DOHH2 (cell line): Measurements from ENCODE around the gene RUNX1.

ENCODE experiments used
- H3F3A ChIP-seq: fragments of 200-600 bp; sonication (generic), shearing (Covaris generic); 2 replicates; pipeline ENCODE4 v1.6.0; 2016; ENCODE audit warnings: antibody characterized with exemption, mild to moderate bottlenecking; ENCODE audit not compliant: control insufficient read depth, insufficient read depth
- H3K27ac ChIP-seq: fragments of 200-600 bp; sonication (generic); 2 replicates; pipeline ENCODE4 v1.5.1; 2014; ENCODE audit warnings: low read depth, mild to moderate bottlenecking, low read length, moderate library complexity
- H3K27me3 ChIP-seq: fragments of 200-600 bp; sonication (generic); 2 replicates; pipeline ENCODE4 v1.6.1; 2014; ENCODE audit warnings: mild to moderate bottlenecking, low read length, mixed read lengths; ENCODE audit not compliant: control insufficient read depth
- H3K36me3 ChIP-seq: fragments of 200-600 bp; sonication (generic); 2 replicates; pipeline ENCODE4 v1.6.1; 2014; ENCODE audit warnings: mild to moderate bottlenecking, low read length, moderate library complexity, mixed read lengths; ENCODE audit not compliant: control insufficient read depth
- H3K4me1 ChIP-seq: fragments of 200-600 bp; sonication (generic); 2 replicates; pipeline ENCODE4 v1.6.1; 2014; ENCODE audit warnings: mild to moderate bottlenecking, low read length, mixed read lengths; ENCODE audit not compliant: control insufficient read depth
- H3K4me2 ChIP-seq: fragments of 200-600 bp; sonication (generic); 2 replicates; pipeline ENCODE4 v1.6.0; 2014; ENCODE audit warnings: mild to moderate bottlenecking, low read length, moderate library complexity
- H3K4me3 ChIP-seq: fragments of 200-600 bp; sonication (generic); 2 replicates; pipeline ENCODE4 v1.5.1; 2014; ENCODE audit warnings: mild to moderate bottlenecking, low read length, mixed read lengths
- H3K79me2 ChIP-seq: fragments of 200-600 bp; sonication (generic); 2 replicates; pipeline ENCODE4 v1.6.1; 2014; ENCODE audit warnings: mild to moderate bottlenecking, low read length, mixed read lengths; ENCODE audit not compliant: control insufficient read depth
- H3K9me2 ChIP-seq: fragments of 200-600 bp; sonication (generic); replicated peaks from 2 replicates; pipeline ENCODE4 v1.6.1; 2014; ENCODE audit warnings: mild to moderate bottlenecking, low read length, mixed read lengths; ENCODE audit not compliant: control insufficient read depth
- H3K9me3 ChIP-seq: fragments of 200-600 bp; sonication (generic); 2 replicates; pipeline ENCODE4 v1.6.1; 2014; ENCODE audit warnings: antibody characterized with exemption, low read length, mixed read lengths; ENCODE audit not compliant: control insufficient read depth, insufficient read depth
- H4K20me1 ChIP-seq: fragments of 200-600 bp; sonication (generic); 2 replicates; pipeline ENCODE4 v1.6.0; 2014; ENCODE audit warnings: low read depth, mild to moderate bottlenecking, antibody characterized with exemption, low read length, moderate library complexity; ENCODE audit not compliant: control insufficient read depth, insufficient read depth
- EZH2phosphoT487 ChIP-seq: fragments of 200-600 bp; sonication (generic); IDR thresholded peaks from 2 replicates; pipeline ENCODE4 v1.6.1; 2017; ENCODE audit warnings: borderline replicate concordance, mild to moderate bottlenecking, antibody characterized with exemption, low read length, moderate library complexity, mixed read lengths
- TF ChIP-seq, protein P1 (sequence below): fragments of 200-600 bp; sonication (generic); IDR thresholded peaks from one replicate; pipeline ENCODE4 v1.5.1; 2014; ENCODE audit warnings: antibody characterized with exemption, mild to moderate bottlenecking, low read depth, low read length; ENCODE audit not compliant: poor library complexity, severe bottlenecking

RUNX1 gene

GRCh38 chr21:34793471-34793870 lies 255.6 kb downstream of the RUNX1 start:
- no peak overlapping the region for H3K4me2 ChIP-seq
- H3K27me3 ChIP-seq: no peaks in the 10 kb centered on the region
- no peaks in the 10 kb centered on the region for H4K20me1 ChIP-seq
- H3K27ac ChIP-seq: no peak overlapping the region
- H3K9me2 ChIP-seq: no peaks in the 10 kb centered on the region
- H3K9me3 ChIP-seq: no peaks in the 10 kb centered on the region
- H3K4me1 ChIP-seq: no peaks in the 10 kb centered on the region
- no peak overlapping the region for H3K4me3 ChIP-seq
- H3F3A ChIP-seq: 0 out of 2 replicates have a peak, but pooled peaks cover 1% of the 10 kb centered on the region
- H3K79me2 ChIP-seq: no peaks in the 10 kb centered on the region
- H3K36me3 ChIP-seq: peaks cover 56% of the 10 kb centered on the region
- TF ChIP-seq, protein P1, sequence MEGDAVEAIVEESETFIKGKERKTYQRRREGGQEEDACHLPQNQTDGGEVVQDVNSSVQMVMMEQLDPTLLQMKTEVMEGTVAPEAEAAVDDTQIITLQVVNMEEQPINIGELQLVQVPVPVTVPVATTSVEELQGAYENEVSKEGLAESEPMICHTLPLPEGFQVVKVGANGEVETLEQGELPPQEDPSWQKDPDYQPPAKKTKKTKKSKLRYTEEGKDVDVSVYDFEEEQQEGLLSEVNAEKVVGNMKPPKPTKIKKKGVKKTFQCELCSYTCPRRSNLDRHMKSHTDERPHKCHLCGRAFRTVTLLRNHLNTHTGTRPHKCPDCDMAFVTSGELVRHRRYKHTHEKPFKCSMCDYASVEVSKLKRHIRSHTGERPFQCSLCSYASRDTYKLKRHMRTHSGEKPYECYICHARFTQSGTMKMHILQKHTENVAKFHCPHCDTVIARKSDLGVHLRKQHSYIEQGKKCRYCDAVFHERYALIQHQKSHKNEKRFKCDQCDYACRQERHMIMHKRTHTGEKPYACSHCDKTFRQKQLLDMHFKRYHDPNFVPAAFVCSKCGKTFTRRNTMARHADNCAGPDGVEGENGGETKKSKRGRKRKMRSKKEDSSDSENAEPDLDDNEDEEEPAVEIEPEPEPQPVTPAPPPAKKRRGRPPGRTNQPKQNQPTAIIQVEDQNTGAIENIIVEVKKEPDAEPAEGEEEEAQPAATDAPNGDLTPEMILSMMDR: no peak
- TF ChIP-seq EZH2phosphoT487: no peak

- H4K20me1 ChIP-seq: no peaks in the 10 kb centered on the region
- H3K27me3 ChIP-seq: no peaks in the 10 kb centered on the region
- H3K27ac ChIP-seq: no peak overlapping the region
- no peak overlapping the region for H3K4me3 ChIP-seq
- no peaks in the 10 kb centered on the region for H3K79me2 ChIP-seq
- H3K9me2 ChIP-seq: no peaks in the 10 kb centered on the region
- no peak overlapping the region for H3K4me2 ChIP-seq
- no peaks in the 10 kb centered on the region for H3K9me3 ChIP-seq
- no peaks in the 10 kb centered on the region for H3K4me1 ChIP-seq
- peaks cover 47% of the 10 kb centered on the region for H3K36me3 ChIP-seq
- 0 out of 2 replicates have a peak, but pooled peaks cover 4% of the 10 kb centered on the region for H3F3A ChIP-seq
- TF ChIP-seq, protein P1: no peak
- no peak for TF ChIP-seq EZH2phosphoT487
These were observed 256.5 kb downstream of the RUNX1 start for GRCh38 chr21:34792504-34793089.

GRCh38 chr21:34791776-34792503 lies 257.2 kb downstream of the RUNX1 start:
- H3K36me3 ChIP-seq: peaks cover 41% of the 10 kb centered on the region
- TF ChIP-seq EZH2phosphoT487: no peak
- TF ChIP-seq, protein P1: no peak
- H3F3A ChIP-seq: 0 out of 2 replicates have a peak, but pooled peaks cover 4% of the 10 kb centered on the region
- no peaks in the 10 kb centered on the region for H3K27me3 ChIP-seq
- no peak overlapping the region for H3K4me3 ChIP-seq
- no peaks in the 10 kb centered on the region for H4K20me1 ChIP-seq
- no peaks in the 10 kb centered on the region for H3K9me3 ChIP-seq
- no peaks in the 10 kb centered on the region for H3K4me1 ChIP-seq
- H3K79me2 ChIP-seq: no peaks in the 10 kb centered on the region
- no peak overlapping the region for H3K4me2 ChIP-seq
- no peaks in the 10 kb centered on the region for H3K9me2 ChIP-seq
- no peak overlapping the region for H3K27ac ChIP-seq
